HG02981 (cell line): Measurements from ENCODE around the gene UBE2D2.

Experiments
- ATAC-seq: cut with Tn5 transposase; IDR thresholded peaks from one replicate; pipeline ENCODE4 v1.9.1; 2021; ENCODE audit warnings: mild to moderate bottlenecking, moderate library complexity; ENCODE audit not compliant: unreplicated experiment

UBE2D2 gene

DNA sequence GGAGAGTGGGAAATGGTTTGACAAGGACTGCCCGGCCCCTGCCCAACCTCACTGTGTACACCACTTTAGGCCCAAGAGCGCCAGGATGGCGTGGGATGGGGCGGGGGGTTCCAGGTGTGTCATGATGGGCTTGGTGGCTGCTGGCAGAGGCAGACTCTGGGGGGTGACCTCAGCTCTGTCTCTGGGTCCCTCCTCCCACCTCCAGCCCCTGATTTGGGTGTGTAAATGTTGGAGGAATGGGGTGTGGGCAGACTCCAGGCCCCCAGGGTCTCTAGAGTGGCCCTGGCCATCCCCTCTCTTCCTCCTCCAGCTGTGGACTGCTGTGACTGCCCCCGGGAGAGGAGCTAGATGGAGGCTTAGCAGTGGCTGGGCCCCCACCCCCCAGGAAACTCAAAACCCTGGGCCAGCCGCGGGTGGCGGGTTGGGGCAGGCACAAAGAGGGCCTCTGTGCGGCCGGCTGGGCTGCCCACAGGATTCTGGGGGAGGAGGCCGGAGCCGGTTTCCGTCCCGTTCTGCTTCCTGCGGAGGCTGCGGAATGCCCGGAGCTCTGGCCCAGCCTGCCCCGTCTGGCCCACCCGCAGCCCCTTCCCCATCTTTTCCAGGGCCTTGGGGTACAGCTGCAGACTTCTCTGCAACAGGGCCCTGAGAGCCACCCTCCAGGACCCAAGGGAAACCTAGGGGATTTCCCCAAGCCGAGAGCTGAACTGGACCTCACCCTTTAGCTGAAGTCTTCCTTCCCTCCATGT is 110.1 kb downstream of the UBE2D2 start:
- ATAC-seq: no peak

DNA sequence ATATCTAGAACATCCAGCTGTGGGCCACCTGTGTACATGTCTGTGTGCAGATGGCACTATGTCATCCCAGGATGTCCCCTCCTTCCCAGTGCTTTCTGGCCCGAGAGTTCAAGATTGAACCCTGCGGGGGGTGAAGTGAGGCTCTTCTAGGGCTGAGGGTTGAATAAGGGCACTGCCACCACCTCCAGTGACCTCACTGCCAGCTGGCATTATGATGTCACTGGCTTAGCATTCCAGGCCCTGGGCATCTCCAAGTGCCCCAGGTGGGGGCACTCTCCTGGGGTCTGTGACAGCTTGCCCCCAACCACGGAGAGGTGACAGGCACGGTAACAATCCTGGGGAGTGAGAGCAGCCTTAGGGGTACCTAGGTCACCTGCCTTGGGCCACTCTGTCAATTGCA is 114.1 kb downstream of the UBE2D2 start:
- ATAC-seq: no peak

DNA sequence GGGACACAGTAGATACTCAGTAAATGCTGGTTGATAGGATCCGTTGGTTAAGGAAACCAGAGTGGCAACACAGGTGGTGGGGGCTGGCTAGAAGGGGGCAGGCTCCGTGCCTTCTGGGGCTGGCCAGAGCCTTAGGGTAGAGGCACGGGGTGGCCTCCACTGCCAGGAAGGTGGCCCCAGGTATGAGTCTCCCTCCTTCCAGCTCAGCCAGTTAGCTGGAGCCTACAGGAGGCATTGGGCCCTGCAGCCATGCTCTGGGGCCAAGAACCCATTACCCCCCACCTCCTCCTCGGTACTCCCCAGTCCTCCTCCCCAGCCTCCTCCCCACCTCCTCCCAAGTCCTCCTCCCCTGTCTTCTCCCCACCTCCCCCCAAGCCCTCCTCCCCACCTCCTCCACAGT is 114.7 kb downstream of the UBE2D2 start:
- no peak for ATAC-seq

DNA sequence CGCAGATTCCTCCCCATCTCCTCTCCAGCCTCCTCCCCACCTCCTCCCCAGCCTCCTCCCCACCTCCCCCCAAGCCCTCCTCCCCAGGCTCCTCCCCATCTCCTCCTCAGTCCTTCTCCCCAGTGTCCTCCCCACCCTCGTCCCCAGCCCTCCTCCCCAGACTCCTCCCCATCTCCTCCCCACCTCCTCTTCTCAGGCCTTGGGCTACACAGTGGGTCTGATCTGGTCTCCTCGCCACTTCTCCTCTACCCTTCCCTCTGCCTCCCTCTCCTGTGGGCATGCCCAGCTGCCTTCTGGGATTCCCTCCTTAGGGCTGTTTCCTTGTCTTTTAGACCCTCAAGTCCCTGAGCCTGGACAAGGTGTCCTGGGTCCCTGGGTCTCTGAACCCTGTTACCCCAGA is 115.3 kb downstream of the UBE2D2 start:
- no peak for ATAC-seq

- no peak for ATAC-seq
These were observed 116.0 kb downstream of the UBE2D2 start for GRCh38 chr5:139676951-139677735.
